HCT116 (cell line): ENCODE results near the gene LTBP1.

ENCODE experiments used
- CBX3 ChIP-seq: IDR thresholded peaks from 2 replicates; pipeline ENCODE4 v1.6.1; 2012; ENCODE audit warnings: low read depth
- CEBPB ChIP-seq: IDR thresholded peaks from 2 replicates; pipeline ENCODE4 v1.6.1; 2012; ENCODE audit warnings: low read depth
- CTCF ChIP-seq, 3 experiments: fragments of 200-600 bp in 1 of 3; sonication (generic) in 1 of 3; IDR thresholded peaks in 2 of 3; conservative IDR thresholded peaks in 1 of 3; 2 replicates each; pipeline ENCODE4 v1.5.1; 2012 to 2017; ENCODE audit warnings: low read depth in 2 of 3, low read length in 2 of 3, antibody characterized with exemption in 1 of 3, borderline replicate concordance in 1 of 3, control low read depth in 1 of 3, mild to moderate bottlenecking in 1 of 3, mixed read lengths in 1 of 3, mixed run types in 1 of 3, moderate library complexity in 1 of 3; ENCODE audit not compliant: insufficient read depth in 1 of 3
- EZH2 ChIP-seq: fragments of 200-600 bp; sonication (generic); IDR thresholded peaks from 2 replicates; pipeline ENCODE4 v1.6.1; 2017; ENCODE audit warnings: antibody characterized with exemption, mixed run types
- EZH2phosphoT487 ChIP-seq: fragments of 200-600 bp; IDR thresholded peaks from 2 replicates; pipeline ENCODE4 v1.6.1; 2018; ENCODE audit warnings: antibody characterized with exemption, borderline replicate concordance
- FOSL1 ChIP-seq: IDR thresholded peaks from 2 replicates; pipeline ENCODE4 v1.6.1; 2012; ENCODE audit warnings: low read depth
- JUND ChIP-seq: IDR thresholded peaks from 2 replicates; pipeline ENCODE4 v1.6.1; 2012
- MAX ChIP-seq: IDR thresholded peaks from 2 replicates; pipeline ENCODE4 v1.6.1; 2012
- POLR2A ChIP-seq: IDR thresholded peaks from 2 replicates; pipeline ENCODE4 v1.7.0; 2011; ENCODE audit warnings: borderline replicate concordance; ENCODE audit not compliant: insufficient read depth, insufficient read length; ENCODE audit errors: extremely low read depth
- POLR2AphosphoS5 ChIP-seq: IDR thresholded peaks from 2 replicates; pipeline ENCODE4 v1.6.1; 2011; ENCODE audit warnings: mild to moderate bottlenecking, low read depth, low read length, moderate library complexity
- RAD21 ChIP-seq: IDR thresholded peaks from 2 replicates; pipeline ENCODE4 v1.6.1; 2012; ENCODE audit warnings: low read depth, mild to moderate bottlenecking
- SIN3A ChIP-seq: IDR thresholded peaks from 2 replicates; pipeline ENCODE4 v1.6.1; 2012; ENCODE audit warnings: low read depth
- SRF ChIP-seq: IDR thresholded peaks from 2 replicates; pipeline ENCODE4 v1.6.1; 2012; ENCODE audit warnings: low read depth
- YY1 ChIP-seq: IDR thresholded peaks from 2 replicates; pipeline ENCODE4 v1.6.1; 2011; ENCODE audit warnings: low read length, low read depth, moderate library complexity, mild to moderate bottlenecking; ENCODE audit not compliant: insufficient replicate concordance; ENCODE audit errors: extremely low read depth

- TF ChIP-seq POLR2A: no peak
- no peak for TF ChIP-seq CTCF (IDR thresholded peaks at IDR 0.05 in 2 of 3, conservative IDR thresholded peaks at IDR 0.05 in 1 of 3; ENCODE audit: borderline replicate concordance in 1 of 3, insufficient read depth in 1 of 3, low read depth in 2 of 3, low read length in 2 of 3)
- TF ChIP-seq MAX: no peak
- TF ChIP-seq CEBPB: no peak
- no peak for TF ChIP-seq JUND
- TF ChIP-seq POLR2AphosphoS5: no peak
- no peak for TF ChIP-seq SIN3A
- TF ChIP-seq EZH2phosphoT487: no peak
- TF ChIP-seq RAD21: no peak
- TF ChIP-seq FOSL1: no peak
- no peak for TF ChIP-seq SRF
- TF ChIP-seq CBX3: no peak
- no peak for TF ChIP-seq EZH2
- no peak for TF ChIP-seq YY1
Observed at GRCh38 chr2:33190393-33190937, 243.7 kb downstream of the LTBP1 start.
